ENCODE results near the gene CTXN1. TPM values are rescaled to one million over a fixed set of nuclear protein-coding genes. Genes with fewer than 3 reads are reported as not detected.
"Not testable (repeated sequence)": the region's sequence is repeated elsewhere in the genome, so short reads cannot be mapped to it uniquely, and the experiment has no call there.

Gene CTXN1
- total and polyA plus RNA-seq, 5 donors from 2014 or later, result not detected

DNA sequence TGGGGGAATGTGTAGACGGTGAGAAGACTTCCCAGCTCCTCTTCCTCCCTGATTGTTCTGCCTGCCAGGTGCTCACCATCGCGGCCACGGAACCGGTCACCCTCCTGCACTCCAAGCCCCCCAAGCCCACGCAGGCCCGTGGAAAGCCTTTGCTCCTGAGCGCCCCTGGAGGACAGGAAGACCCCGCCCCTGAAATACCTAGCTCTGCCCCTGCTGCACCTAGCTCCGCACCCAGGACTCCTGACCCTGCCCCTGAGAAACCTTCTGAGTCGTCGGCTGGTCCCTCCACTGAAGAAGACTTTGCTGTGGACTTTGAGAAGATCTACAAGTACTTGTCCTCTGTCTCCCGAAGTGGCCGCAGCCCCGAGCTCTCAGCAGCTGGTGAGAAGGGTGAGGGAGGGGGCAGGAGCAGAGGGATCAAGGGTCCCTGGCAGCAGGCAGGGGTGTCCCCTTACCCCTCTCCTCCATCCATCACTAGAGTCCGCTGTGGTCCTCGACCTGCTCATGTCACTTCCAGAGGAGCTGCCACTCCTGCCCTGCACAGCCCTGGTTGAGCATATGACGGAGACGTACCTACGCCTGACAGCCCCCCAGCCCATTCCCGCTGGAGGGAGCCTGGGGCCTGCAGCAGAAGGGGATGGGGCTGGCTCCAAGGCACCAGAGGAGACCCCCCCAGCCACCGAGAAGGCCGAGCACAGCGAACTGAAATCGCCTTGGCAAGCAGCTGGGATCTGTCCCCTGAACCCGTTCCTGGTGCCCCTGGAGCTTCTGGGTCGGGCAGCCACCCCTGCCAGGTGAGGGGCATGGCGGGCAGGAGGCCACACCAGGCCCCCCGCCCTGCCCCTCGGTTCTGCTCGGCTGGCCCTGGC, 3.7 kb downstream of the CTXN1 start:
- DNase-seq, result no peak
- ATAC-seq (ENCODE audit: low read depth in 2 of 2), result no peak
- peaks cover 4% of the 10 kb centered on the region for H3K36me3 Mint-ChIP-seq
- Histone ChIP-seq H3K4me1 (ENCODE audit: control insufficient read depth, insufficient read depth, low read length, poor library complexity, severe bottlenecking) (peaks cover 49% of the 10 kb centered on the region), H3K36me3 (ENCODE audit: control insufficient read depth, insufficient read depth, low read length) (no peaks in the 10 kb centered on the region), H3K4me3 (ENCODE audit: low read depth, low read length) (no peak overlapping the region), H3K27me3 (ENCODE audit: control insufficient read depth, insufficient read depth, low read length) (peaks cover 5% of the 10 kb centered on the region), H3K27ac (ENCODE audit: insufficient read depth, low read length, poor library complexity, severe bottlenecking) (no peak overlapping the region), H3K9me3 (ENCODE audit: control insufficient read depth in 2 of 2, low read length in 2 of 2) (no peaks in the 10 kb centered on the region)
- peak overlapping the region in 2 of 4 donors; percentile 60 to 76 for H3K4me3 Mint-ChIP-seq
- peaks cover 20% of the 10 kb centered on the region for H3K27me3 Mint-ChIP-seq
- H3K27ac Mint-ChIP-seq, result peak overlapping the region in 2 of 3 donors; percentile 52 to 59
- H3K4me1 Mint-ChIP-seq, result peaks cover 0 to 51% (median 17%) of the 10 kb centered on the region in 4 donors
- H3K9me3 Mint-ChIP-seq, result peaks cover 0 to 2% (median 0%) of the 10 kb centered on the region in 7 donors

DNA sequence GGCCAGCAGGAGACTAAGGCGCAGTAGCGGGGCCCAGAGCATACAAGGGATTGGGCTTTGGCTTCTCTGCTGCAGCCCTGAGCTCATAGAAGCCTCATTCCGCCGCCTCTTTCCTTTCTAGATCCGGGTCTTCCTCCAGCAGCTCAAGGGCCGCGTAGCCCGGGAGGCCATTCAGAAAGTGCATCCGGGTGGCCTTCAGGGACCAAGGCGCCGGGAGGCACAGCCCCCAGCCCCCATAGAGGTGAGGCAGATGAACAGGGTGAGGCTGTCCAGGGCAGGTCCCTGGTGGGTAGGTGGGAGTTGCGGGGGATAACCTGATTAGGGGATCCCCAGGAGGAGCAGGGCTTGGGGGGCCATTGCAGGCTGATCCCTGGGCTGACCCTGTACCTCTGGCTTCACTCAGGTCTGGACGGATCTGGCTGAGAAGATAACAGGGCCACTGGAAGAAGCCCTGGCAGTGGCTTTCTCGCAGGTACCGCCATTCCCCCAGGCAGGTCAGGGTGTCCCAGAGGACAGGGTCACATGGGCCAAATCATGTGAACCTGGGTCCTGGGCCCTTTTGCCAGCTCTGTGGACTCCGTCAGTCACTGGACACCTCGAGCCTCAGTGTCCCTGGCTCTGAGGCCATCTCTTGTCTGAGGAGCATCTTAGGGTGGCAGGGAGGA, 4.5 kb downstream of the CTXN1 start:
- peaks cover 5% of the 10 kb centered on the region for H3K27me3 ChIP-seq (ENCODE audit: control insufficient read depth, insufficient read depth, low read length)
- H3K9me3 Mint-ChIP-seq, result peaks cover 0 to 2% (median 0%) of the 10 kb centered on the region in 7 donors

DNA sequence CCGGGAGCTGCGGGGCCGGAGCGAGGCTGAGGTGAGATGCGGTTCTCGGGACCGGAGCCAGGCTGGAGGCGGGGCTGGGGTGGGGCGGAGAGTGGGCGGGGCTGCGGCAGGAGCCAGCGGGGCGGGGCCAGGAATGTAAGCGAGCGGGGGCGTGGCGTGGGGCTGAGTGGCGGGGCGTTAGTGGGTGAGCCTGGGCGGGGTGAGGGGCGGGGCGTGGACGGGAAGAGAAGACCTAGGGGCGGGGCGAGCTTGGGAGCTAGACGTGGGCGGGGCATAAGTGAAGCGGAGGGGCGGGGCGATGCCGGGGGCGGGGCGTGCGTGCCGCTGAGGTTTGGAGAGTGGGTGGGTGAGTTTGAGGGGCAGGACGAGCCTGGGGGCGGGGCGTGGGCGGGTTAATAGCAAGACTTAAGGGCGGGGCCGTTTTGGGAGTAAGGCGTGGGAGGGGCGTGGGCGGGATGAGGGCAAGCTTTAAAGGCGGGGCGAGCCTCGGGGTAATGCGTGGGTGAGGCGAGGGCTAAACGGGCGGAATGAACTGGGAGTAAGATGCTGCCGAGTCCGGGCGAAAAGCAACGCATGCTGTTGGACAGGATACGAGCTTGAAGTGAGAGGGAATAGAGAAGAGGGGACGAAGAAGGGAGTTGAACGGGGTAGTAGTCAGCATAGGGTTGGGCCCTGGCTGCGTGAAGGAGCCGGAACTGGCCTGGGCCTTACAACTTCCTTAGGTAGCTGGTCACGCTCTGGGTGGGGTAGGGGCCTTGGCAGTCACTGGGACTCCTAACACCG, 5.2 kb downstream of the CTXN1 start:
- Histone ChIP-seq H3K36me3 (ENCODE audit: control insufficient read depth, insufficient read depth, low read length) (no peaks in the 10 kb centered on the region), H3K4me1 (ENCODE audit: control insufficient read depth, insufficient read depth, low read length, poor library complexity, severe bottlenecking) (peaks cover 59% of the 10 kb centered on the region), H3K27ac (ENCODE audit: insufficient read depth, low read length, poor library complexity, severe bottlenecking) (peak overlapping the region; percentile 78), H3K27me3 (ENCODE audit: control insufficient read depth, insufficient read depth, low read length) (peaks cover 7% of the 10 kb centered on the region), H3K9me3 (ENCODE audit: control insufficient read depth in 2 of 2, low read length in 2 of 2) (no peaks in the 10 kb centered on the region), H3K4me3 (ENCODE audit: low read depth, low read length) (peak overlapping the region; percentile 78)
- Mint-ChIP-seq H3K4me3 (peak overlapping the region; percentile 89 to 96 (median 94)), H3K4me1 (peaks cover 0 to 54% (median 19%) of the 10 kb centered on the region in 4 donors), H3K27me3 (peaks cover 29% of the 10 kb centered on the region), H3K36me3 (peaks cover 4% of the 10 kb centered on the region), H3K27ac (peak overlapping the region; percentile 91 to 94 (median 93)), H3K9me3 (peaks cover 0 to 2% (median 0%) of the 10 kb centered on the region in 7 donors)
- peak; percentile 96 to 99 (median 97) for DNase-seq
- ATAC-seq (ENCODE audit: low read depth in 2 of 2), result peak; percentile 66 to 72

More for the DNA sequence above, 4.5 kb downstream of the CTXN1 start:
- DNase-seq (no peak), ATAC-seq (ENCODE audit: low read depth in 2 of 2) (no peak)
- Mint-ChIP-seq H3K4me1 (peaks cover 0 to 53% (median 19%) of the 10 kb centered on the region in 4 donors), H3K27me3 (peaks cover 25% of the 10 kb centered on the region), H3K4me3 (peak overlapping the region; percentile 89 to 96 (median 94)), H3K36me3 (peaks cover 4% of the 10 kb centered on the region), H3K27ac (peak overlapping the region; percentile 91 to 94 (median 93))
- no peaks in the 10 kb centered on the region for H3K36me3 ChIP-seq (ENCODE audit: control insufficient read depth, insufficient read depth, low read length)
- peak overlapping the region; percentile 78 for H3K27ac ChIP-seq (ENCODE audit: insufficient read depth, low read length, poor library complexity, severe bottlenecking)
- no peaks in the 10 kb centered on the region for H3K9me3 ChIP-seq (ENCODE audit: control insufficient read depth in 2 of 2, low read length in 2 of 2)
- H3K4me3 ChIP-seq (ENCODE audit: low read depth, low read length), result peak overlapping the region; percentile 78
- peaks cover 56% of the 10 kb centered on the region for H3K4me1 ChIP-seq (ENCODE audit: control insufficient read depth, insufficient read depth, low read length, poor library complexity, severe bottlenecking)

DNA sequence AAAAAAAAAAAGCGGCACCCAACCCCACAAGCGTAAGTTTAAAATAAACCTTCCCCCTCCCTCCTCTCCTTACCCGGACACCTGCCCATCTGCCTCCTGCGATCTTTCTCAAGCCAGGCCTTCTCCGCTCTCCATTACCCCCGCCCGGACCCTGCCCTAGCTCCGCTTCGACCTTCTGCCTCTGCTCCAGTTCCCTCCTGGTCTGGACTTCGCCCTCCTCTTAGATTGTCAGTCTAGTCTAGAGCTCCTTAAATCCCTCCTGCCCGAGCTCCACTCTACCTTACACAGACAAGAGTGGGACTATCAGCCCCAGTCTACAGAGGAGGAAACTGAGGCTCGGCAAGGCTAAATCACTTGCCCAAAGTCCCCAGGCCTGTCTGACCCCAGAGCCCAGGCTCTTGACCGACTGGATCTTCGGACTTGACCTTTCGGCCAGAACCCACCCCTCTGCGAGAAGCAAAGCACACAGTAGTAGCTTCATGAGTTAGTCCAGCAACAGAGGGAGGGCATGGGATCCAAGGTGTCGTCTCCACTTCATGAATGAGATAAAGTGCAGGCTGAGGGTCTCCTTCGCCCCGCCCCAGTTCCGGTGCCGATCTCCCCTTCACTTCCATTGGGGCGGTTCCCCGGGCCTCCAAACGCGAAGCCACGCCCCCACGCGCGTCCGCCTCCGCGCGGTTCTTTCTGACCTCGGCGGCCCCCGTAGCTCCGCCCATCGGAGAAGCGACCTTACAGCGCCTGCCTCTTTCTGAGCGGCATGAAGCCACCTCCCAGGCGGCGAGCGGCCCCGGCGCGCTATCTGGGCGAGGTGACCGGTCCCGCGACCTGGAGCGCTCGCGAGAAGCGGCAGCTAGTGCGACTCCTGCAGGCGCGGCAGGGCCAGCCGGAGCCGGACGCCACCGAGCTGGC, 6.1 kb downstream of the CTXN1 start, which contains the start of gene SNAPC2:
Gene SNAPC2, plus strand, starts transcription at position 729 of the 909 bp plus-strand sequence. Its CDS starts 29 bp downstream, at position 758.
- Mint-ChIP-seq H3K9me3 (peaks cover 0 to 2% (median 0%) of the 10 kb centered on the region in 7 donors), H3K27me3 (peaks cover 37% of the 10 kb centered on the region), H3K4me3 (peak within 1 kb of the TSS; percentile 89 to 96 (median 94)), H3K4me1 (peaks cover 0 to 57% (median 20%) of the 10 kb centered on the region in 4 donors), H3K36me3 (peaks cover 4% of the 10 kb centered on the region), H3K27ac (peak within 1 kb of the TSS; percentile 91 to 94 (median 93))
- H3K27ac ChIP-seq (ENCODE audit: insufficient read depth, low read length, poor library complexity, severe bottlenecking), result peak within 1 kb of the TSS; percentile 78
- peak within 1 kb of the TSS; percentile 79 for H3K4me3 ChIP-seq (ENCODE audit: low read depth, low read length)
- DNase-seq, result peak; percentile 90 to 98 (median 97)
- H3K36me3 ChIP-seq (ENCODE audit: control insufficient read depth, insufficient read depth, low read length), result no peaks in the 10 kb centered on the region
- peak; percentile 63 to 65 for ATAC-seq (ENCODE audit: low read depth in 2 of 2)
- H3K27me3 ChIP-seq (ENCODE audit: control insufficient read depth, insufficient read depth, low read length), result peaks cover 11% of the 10 kb centered on the region
- no peaks in the 10 kb centered on the region for H3K9me3 ChIP-seq (ENCODE audit: control insufficient read depth in 2 of 2, low read length in 2 of 2)
- peaks cover 53% of the 10 kb centered on the region for H3K4me1 ChIP-seq (ENCODE audit: control insufficient read depth, insufficient read depth, low read length, poor library complexity, severe bottlenecking)

DNA sequence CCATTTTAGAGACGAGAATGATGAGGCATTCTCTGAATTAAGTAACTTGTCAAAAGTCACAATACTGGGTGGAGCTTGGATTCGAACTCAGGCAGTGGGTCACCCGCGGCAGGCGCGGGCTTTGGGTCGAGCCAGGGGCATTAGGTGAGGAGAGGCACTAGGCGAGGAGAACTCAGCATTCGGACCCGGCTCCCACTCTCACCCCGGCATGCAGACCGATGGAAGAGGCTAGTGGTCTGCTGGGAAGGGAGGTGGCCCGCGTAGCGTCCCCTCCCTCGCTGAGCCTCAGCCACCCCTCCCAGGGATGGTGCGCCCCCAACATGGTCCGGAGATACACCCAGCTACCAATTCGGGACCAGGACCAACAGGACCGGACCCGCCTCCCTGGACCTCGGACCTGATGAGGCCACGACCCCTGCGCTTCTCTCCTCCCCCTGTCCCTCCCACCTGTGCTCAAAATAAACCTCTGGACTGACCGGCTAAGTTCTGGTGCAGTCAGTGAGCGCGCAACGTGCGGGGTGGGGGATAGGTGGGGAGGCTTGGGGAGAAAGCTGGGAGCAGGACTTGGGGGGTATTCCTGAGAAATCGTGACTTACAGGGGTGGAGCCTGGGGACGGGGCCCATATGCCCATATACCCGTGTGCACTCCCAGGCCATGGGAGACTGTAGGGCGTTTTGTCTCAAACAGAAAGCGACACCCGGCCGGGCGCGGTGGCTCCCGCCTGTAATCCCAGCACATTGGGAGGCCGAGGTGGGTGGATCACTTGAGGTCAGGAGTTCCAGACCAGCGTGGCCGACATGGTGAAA, 7.1 kb downstream of the CTXN1 start:
- H3K27me3 Mint-ChIP-seq, result peaks cover 43% of the 10 kb centered on the region
- peak overlapping the region in 3 of 4 donors; percentile 89 to 96 (median 96) for H3K4me3 Mint-ChIP-seq
- Histone ChIP-seq H3K4me1 (ENCODE audit: control insufficient read depth, insufficient read depth, low read length, poor library complexity, severe bottlenecking) (peaks cover 51% of the 10 kb centered on the region), H3K27ac (ENCODE audit: insufficient read depth, low read length, poor library complexity, severe bottlenecking) (no peak overlapping the region), H3K4me3 (ENCODE audit: low read depth, low read length) (no peak overlapping the region), H3K27me3 (ENCODE audit: control insufficient read depth, insufficient read depth, low read length) (peaks cover 11% of the 10 kb centered on the region), H3K36me3 (ENCODE audit: control insufficient read depth, insufficient read depth, low read length) (no peaks in the 10 kb centered on the region), H3K9me3 (ENCODE audit: control insufficient read depth in 2 of 2, low read length in 2 of 2) (no peaks in the 10 kb centered on the region)
- H3K36me3 Mint-ChIP-seq, result peaks cover 4% of the 10 kb centered on the region
- H3K27ac Mint-ChIP-seq, result no peak overlapping the region
- H3K4me1 Mint-ChIP-seq, result peaks cover 0 to 56% (median 20%) of the 10 kb centered on the region in 4 donors
- ATAC-seq (ENCODE audit: low read depth in 2 of 2), result no peak
- H3K9me3 Mint-ChIP-seq, result peaks cover 0 to 2% (median 0%) of the 10 kb centered on the region in 7 donors
- no peak for DNase-seq

DNA sequence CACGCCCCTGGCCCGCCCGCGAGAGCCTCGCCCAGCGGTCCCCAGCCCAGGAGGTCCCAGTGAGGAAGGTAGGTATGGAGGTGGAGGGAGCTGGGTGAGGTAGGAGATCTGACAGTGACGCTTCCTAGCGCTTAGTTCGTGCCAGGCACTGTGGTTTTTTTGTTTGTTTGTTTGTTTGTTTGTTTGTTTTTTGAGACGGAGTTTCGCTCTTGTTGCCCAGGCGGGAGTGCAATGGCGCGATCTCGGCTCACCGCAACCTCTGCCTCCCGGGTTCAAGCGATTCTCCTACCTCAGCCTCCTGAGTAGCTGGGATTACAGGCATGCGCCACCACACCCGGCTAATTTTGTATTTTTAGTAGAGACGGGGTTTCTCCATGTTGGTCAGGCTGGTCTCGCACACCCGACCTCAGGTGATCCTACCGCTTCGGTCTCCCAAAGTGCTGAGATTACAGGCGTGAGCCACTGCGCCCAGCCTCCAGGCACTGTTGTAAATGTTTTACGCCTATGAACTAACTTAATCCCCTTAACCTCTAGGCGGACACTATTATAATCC, 7.8 kb downstream of the CTXN1 start:
- peaks cover 0 to 51% (median 19%) of the 10 kb centered on the region in 4 donors for H3K4me1 Mint-ChIP-seq
- not testable (repeated sequence) for ATAC-seq (ENCODE audit: low read depth in 2 of 2)

More for the DNA sequence above, 7.8 kb downstream of the CTXN1 start:
- Mint-ChIP-seq H3K4me3 (peak overlapping the region; percentile 30 to 89 (median 66)), H3K27me3 (peaks cover 43% of the 10 kb centered on the region), H3K27ac (peak overlapping the region in 2 of 3 donors; percentile 59 to 73)
- not testable (repeated sequence) for H3K27ac ChIP-seq (ENCODE audit: insufficient read depth, low read length, poor library complexity, severe bottlenecking); H3K4me3 ChIP-seq (ENCODE audit: low read depth, low read length); H3K9me3 Mint-ChIP-seq; DNase-seq; H3K36me3 Mint-ChIP-seq; H3K9me3 ChIP-seq (ENCODE audit: control insufficient read depth in 2 of 2, low read length in 2 of 2); H3K36me3 ChIP-seq (ENCODE audit: control insufficient read depth, insufficient read depth, low read length)
- Histone ChIP-seq H3K27me3 (ENCODE audit: control insufficient read depth, insufficient read depth, low read length) (peaks cover 11% of the 10 kb centered on the region), H3K4me1 (ENCODE audit: control insufficient read depth, insufficient read depth, low read length, poor library complexity, severe bottlenecking) (peaks cover 51% of the 10 kb centered on the region)
